Adrenal gland (tissue), 12 donors: ENCODE measurements around the gene OOSP1. TPM values are rescaled to one million over a fixed set of nuclear protein-coding genes. Genes with fewer than 3 reads are reported as not detected.

Experiments
- DNase-seq, 7 donors: peaks; one replicate each; pipeline ENCODE4 v3.0.0-alpha.2; 2019 to 2020
- H3K27ac ChIP-seq, 5 donors: fragments of 200-600 bp; sonication (generic) in 4 of 5; 1 replicate in 3 of 5; 2 replicates in 2 of 5; pipeline versions ENCODE4 v1.5.1 to v1.8.0; 2016 to 2020; ENCODE audit warnings: mild to moderate bottlenecking in 1 of 5
- H3K27me3 ChIP-seq: fragments of 200-600 bp; 2 replicates; pipeline ENCODE4 v1.8.0; 2021
- H3K36me3 ChIP-seq, 2 donors: fragments of 200-600 bp; replicated peaks in 1 of 2; 1 replicate in 1 of 2; 2 replicates in 1 of 2; pipeline versions ENCODE4 v1.5.1 to v1.8.0; 2018 to 2022
- H3K4me1 ChIP-seq, 2 donors: fragments of 200-600 bp; replicated peaks in 1 of 2; 1 replicate in 1 of 2; 2 replicates in 1 of 2; pipeline versions ENCODE4 v1.5.1 to v1.8.0; 2018 to 2021
- H3K4me3 ChIP-seq, 4 donors: fragments of 200-600 bp; sonication (generic) in 3 of 4; one replicate each; pipeline ENCODE4 v1.5.1; 2016 to 2018
- H3K9me3 ChIP-seq, 3 donors: fragments of 200-600 bp; sonication (generic) in 1 of 3; replicated peaks in 1 of 3; 1 replicate in 2 of 3; 2 replicates in 1 of 3; pipeline versions ENCODE4 v1.5.1 to v1.8.0; 2016 to 2021
- CTCF ChIP-seq, 6 experiments: fragments of 450-650 bp in 4 of 6; fragments of 200-600 bp in 2 of 6; sonication (generic) in 1 of 6; IDR thresholded peaks; 1 replicate in 5 of 6; 2 replicates in 1 of 6; pipeline versions ENCODE4 v1.5.1 to v1.8.0; 2016 to 2021; ENCODE audit warnings: antibody characterized with exemption in 6 of 6, mild to moderate bottlenecking in 2 of 6, moderate library complexity in 1 of 6
- POLR2A ChIP-seq, 2 donors: fragments of 450-650 bp; IDR thresholded peaks; one replicate each; pipeline ENCODE4 v1.6.1; 2017; ENCODE audit warnings: antibody characterized with exemption in 2 of 2, mild to moderate bottlenecking in 2 of 2, moderate library complexity in 1 of 2
- WGBS, 4 donors: extraction: QIAGEN DNeasy Blood & Tissue Kit in 2 of 4; methylation state at CpG; one replicate each; pipeline versions ENCODE4 v1.1.5 to v1.1.7; 2013 to 2017; 5-methylcytosine and 5-hydroxymethylcytosine counted together
- intact Hi-C, 2 donors: fragments of 100-400 bp; cut with DNase I; formaldehyde crosslinking; loops; one replicate each; pipeline versions ENCODE4 v1.14.1 to v1.15.0; 2022 to 2023
- polyA plus RNA-seq, 3 donors: library from polyadenylated mRNA; stranded (reverse); fragments of 200-250 nt in 2 of 3; fragments of 350-450 nt in 1 of 3; fragmentation: Illumina TruSeq in 1 of 3; extraction: RNeasy Lipid Tissue Mini Kit (QIAGEN cat#74804) in 1 of 3; gene quantifications; one replicate each; pipeline ENCODE4 v1.2.3, GENCODE V29; 2013 to 2014
- total RNA-seq, 9 donors: library from RNA; depleted of rRNA in 4 of 9; stranded (reverse); fragments of >200 nt in 4 of 9; fragments of 120-200 nt in 1 of 9; fragmentation: NEBNext Ultra II Directional in 1 of 9; extraction: Animal tissue kit (Norgen Biotek cat#: 25700) in 1 of 9; gene quantifications; one replicate each; pipeline versions ENCODE4 v1.1.0 to v1.2.4, GENCODE V29; 2013 to 2023
- donor health status: healthy with polysubstance abuse.
- donor health status: Bipolar disorder and iron deficiency.
- donor health status: DM: yes; HTN: yes; CAD: no.
- donor health status: DM: no; HTN: no; CAD: no.
- donor health status: DM: no; HTN: no; CAD: no.
- donor health status: DM: yes; HTN: yes; CAD: no.

The OOSP1 gene
- total and polyA plus RNA-seq, 12 donors = not detected

DNA sequence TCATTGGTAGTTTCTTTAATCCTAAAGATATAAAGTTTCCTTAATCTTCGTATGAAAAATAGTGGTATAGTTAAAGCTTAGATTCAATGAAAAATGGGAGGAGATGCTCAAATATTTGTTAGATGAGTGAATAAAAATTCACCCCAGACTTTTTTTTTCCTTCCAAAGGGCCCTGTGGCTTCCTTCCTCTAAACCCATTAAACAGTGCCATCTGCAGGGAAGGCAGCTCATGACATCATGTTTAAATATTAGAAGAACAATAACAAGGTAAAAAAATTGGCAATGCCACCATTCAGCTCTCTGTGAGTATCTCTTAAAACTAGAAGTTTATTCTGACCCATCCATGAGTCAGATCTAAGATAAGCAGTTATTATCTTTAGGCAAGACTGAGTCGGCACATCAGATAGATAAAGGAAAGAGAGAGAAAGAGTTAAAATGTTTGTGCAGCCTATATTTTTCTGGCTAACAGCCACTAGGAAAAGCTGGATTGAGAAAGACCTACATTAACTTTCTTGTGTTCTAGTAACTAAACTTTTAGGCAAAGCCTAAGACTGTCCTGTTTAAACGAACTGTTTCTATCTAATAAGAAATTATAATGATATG is 19.1 kb upstream of the OOSP1 start:
- Histone ChIP-seq H3K36me3 (no peaks in the 10 kb centered on the region), H3K4me1 (no peaks in the 10 kb centered on the region), H3K4me3 (no peak overlapping the region), H3K27me3 (no peaks in the 10 kb centered on the region), H3K9me3 (peaks cover 0 to 14% (median 0%) of the 10 kb centered on the region in 3 donors), H3K27ac (no peak overlapping the region)
- WGBS, 4 donors = 29 to 33% (median 31%) methylated on average over 3 of the region's 3 CpGs
- DNase-seq = peak in 5 of 7 donors; percentile 17 to 42 (median 27)
- intact Hi-C loops = no loop called here
- TF ChIP-seq CTCF (IDR thresholded peaks at IDR 0.05) (peak in 5 of 6 experiments; percentile 42 to 49 (median 48)), POLR2A (IDR thresholded peaks at IDR 0.05) (no peak)

DNA sequence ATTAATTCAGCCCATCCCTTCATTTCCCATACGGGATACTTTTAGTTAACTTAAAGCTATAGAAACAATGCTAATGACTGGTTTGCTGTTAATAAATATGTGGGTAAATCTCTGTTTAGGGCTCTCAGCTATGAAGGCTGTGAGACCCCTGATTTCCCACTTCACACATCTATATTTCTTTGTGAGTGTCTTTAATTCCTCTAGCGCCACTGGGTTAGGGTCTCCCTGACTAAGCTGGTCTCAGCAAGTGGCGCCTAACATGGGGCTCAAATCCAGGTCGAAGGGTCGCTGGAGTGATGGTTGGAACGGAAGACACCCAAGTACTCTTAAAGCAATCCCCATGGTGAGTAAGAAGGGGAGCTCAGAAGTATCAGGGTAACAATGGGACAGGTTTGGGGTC is 14.4 kb upstream of the OOSP1 start:
- Histone ChIP-seq H3K4me3 (no peak overlapping the region), H3K4me1 (no peaks in the 10 kb centered on the region), H3K9me3 (peaks cover 0 to 14% (median 0%) of the 10 kb centered on the region in 3 donors), H3K36me3 (no peaks in the 10 kb centered on the region), H3K27me3 (no peaks in the 10 kb centered on the region), H3K27ac (no peak overlapping the region)
- 88 to 96% (median 91%) methylated on average over 6 of the region's 6 CpGs for WGBS, 4 donors
- intact Hi-C loops = no loop called here
- TF ChIP-seq POLR2A (IDR thresholded peaks at IDR 0.05) (no peak), CTCF (IDR thresholded peaks at IDR 0.05) (no peak)
- no peak for DNase-seq

GRCh38 chr11:59931688-59932087 is 6.5 kb upstream of the OOSP1 start:
- intact Hi-C loops = no loop called here
- no peak for DNase-seq

GRCh38 chr11:59938718-59939117 is 486 bp downstream of the OOSP1 start:
- H3K9me3 ChIP-seq = no peaks in the 10 kb centered on the region
- intact Hi-C loops = no loop called here
- DNase-seq = no peak
- H3K4me3 ChIP-seq = no peak overlapping the region
- 84 to 95% (median 87%) methylated on average over 3 of the region's 3 CpGs for WGBS, 4 donors
- H3K27me3 ChIP-seq = peaks cover 3% of the 10 kb centered on the region
- H3K36me3 ChIP-seq = no peaks in the 10 kb centered on the region
- no peak overlapping the region for H3K27ac ChIP-seq
- H3K4me1 ChIP-seq = no peaks in the 10 kb centered on the region
- TF ChIP-seq CTCF (IDR thresholded peaks at IDR 0.05) = no peak
- TF ChIP-seq POLR2A (IDR thresholded peaks at IDR 0.05) = no peak

More at GRCh38 chr11:59931688-59932087, 6.5 kb upstream of the OOSP1 start:
- no peaks in the 10 kb centered on the region for H3K9me3 ChIP-seq
- H3K4me1 ChIP-seq = no peaks in the 10 kb centered on the region
- H3K4me3 ChIP-seq = no peak overlapping the region
- TF ChIP-seq POLR2A (IDR thresholded peaks at IDR 0.05) = no peak
- no peak for TF ChIP-seq CTCF (IDR thresholded peaks at IDR 0.05)
- WGBS, 4 donors = 20 to 63% (median 48%) methylated on average over 1 of the region's 1 CpG
- H3K27ac ChIP-seq = no peak overlapping the region
- no peaks in the 10 kb centered on the region for H3K36me3 ChIP-seq
- H3K27me3 ChIP-seq = no peaks in the 10 kb centered on the region
